Activated CD4-positive, alpha-beta memory T cell treated with anti-CD3 and anti-CD28 coated beads for 36 hours (primary cell): ENCODE data around the gene RMND5B. TPM values are rescaled to one million over a fixed set of nuclear protein-coding genes. Genes with fewer than 3 reads are reported as not detected.
A peak's percentile ranks its signal among the peaks of the same experiment; 100 is the strongest.

Source experiments
- CTCF ChIA-PET: fragments of 350-600 bp; sonication (Branson Sonifier 250); formaldehyde crosslinking; loops from one replicate; lab custom pipeline; 2021; ENCODE audit warnings: antibody characterized with exemption, inconsistent platforms; lab: Charles Lee
- POLR2A ChIA-PET: fragments of 350-600 bp; sonication (Branson Sonifier 250); formaldehyde crosslinking; loops from one replicate; lab custom pipeline; 2021; ENCODE audit warnings: antibody characterized with exemption; lab: Charles Lee
- DNase-seq: peaks from one replicate; pipeline ENCODE4 v3.0.0-alpha.2; 2020
- H3K27ac Mint-ChIP-seq: one replicate; pipeline ENCODE4 v1.8.0; 2021; ENCODE audit warnings: mixed read lengths
- H3K27me3 Mint-ChIP-seq: one replicate; pipeline ENCODE4 v1.8.0; 2021; ENCODE audit warnings: mixed read lengths
- H3K36me3 Mint-ChIP-seq: one replicate; pipeline ENCODE4 v1.8.0; 2021; ENCODE audit warnings: mixed read lengths
- H3K4me1 Mint-ChIP-seq: one replicate; pipeline ENCODE4 v1.8.0; 2021; ENCODE audit warnings: low read depth, mixed read lengths
- H3K4me3 Mint-ChIP-seq: one replicate; pipeline ENCODE4 v1.8.0; 2021; ENCODE audit warnings: mild to moderate bottlenecking, mixed read lengths
- H3K9me3 Mint-ChIP-seq: one replicate; pipeline ENCODE4 v1.8.0; 2021; ENCODE audit warnings: mixed read lengths
- intact Hi-C: fragments of 100-400 bp; cut with micrococcal nuclease; formaldehyde crosslinking; loops from one replicate; pipeline ENCODE4 v1.15.1; 2023
- total RNA-seq, 2 experiments: library from RNA; stranded (reverse); gene quantifications; one replicate each; pipeline ENCODE4 v1.2.3, GENCODE V29; 2021

Gene RMND5B
- total RNA-seq, 2 experiments from 2014 or later = 32.0 to 34.9 TPM

DNA sequence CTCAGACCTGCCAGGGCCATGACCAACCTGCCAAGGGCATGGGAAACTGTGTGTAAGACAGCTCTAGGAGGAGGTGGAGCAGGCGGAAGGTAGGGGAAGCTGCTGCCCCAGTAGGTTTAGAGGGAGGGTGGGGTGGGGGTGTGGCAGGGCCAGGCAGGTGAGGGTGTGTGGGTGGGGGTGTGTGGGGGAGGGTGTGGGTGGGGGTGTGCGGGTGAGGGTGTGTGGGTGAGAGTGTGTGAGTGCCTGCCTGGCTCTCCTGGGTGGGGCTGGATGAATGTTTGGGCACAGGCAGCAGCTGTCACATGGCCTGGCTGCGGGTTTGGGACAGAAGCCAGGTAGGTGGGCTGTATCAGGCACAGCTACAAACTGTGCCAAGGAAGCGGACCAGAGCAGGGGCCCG is 26.3 kb upstream of the RMND5B start:
- DNase-seq = no peak
- H3K4me3 Mint-ChIP-seq = no peak overlapping the region
- H3K27me3 Mint-ChIP-seq = no peaks in the 10 kb centered on the region
- ChIA-PET CTCF (interaction anchor here (2.2 kb wide), 1 partner anchor 16 kb away, joined by 4 read pairs; no protein-coding TSS in a partner anchor), POLR2A (no interaction called here)
- intact Hi-C loops = no loop called here
- no peaks in the 10 kb centered on the region for H3K9me3 Mint-ChIP-seq
- H3K36me3 Mint-ChIP-seq = no peaks in the 10 kb centered on the region
- H3K27ac Mint-ChIP-seq = no peak overlapping the region
- H3K4me1 Mint-ChIP-seq = no peaks in the 10 kb centered on the region

DNA sequence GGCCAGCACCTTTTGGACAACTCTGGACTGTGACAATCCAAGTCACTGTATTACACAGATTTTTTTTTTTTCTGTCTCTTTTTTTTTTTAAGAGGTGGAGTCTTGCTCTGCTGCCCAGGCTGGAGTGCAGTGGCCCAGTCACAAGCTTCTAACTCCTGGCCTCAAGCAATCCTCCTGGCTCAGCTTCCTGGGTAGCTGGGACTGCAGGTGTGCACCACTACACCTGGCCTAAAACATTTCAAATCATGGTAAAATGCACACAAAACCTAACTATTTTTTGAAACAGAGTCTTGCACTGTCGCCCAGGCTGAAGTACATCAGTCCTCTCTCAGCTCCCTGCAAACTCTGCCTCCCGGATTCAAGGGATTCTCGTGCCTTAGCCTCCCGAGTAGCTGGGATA is 24.7 kb upstream of the RMND5B start:
- H3K27ac Mint-ChIP-seq = no peak overlapping the region
- no peaks in the 10 kb centered on the region for H3K36me3 Mint-ChIP-seq
- H3K4me1 Mint-ChIP-seq = no peaks in the 10 kb centered on the region
- H3K9me3 Mint-ChIP-seq = no peaks in the 10 kb centered on the region
- ChIA-PET CTCF (interaction anchor here (1.2 to 1.6 kb wide), 2 partner anchors 15 to 31 kb away, joined by 4 to 5 read pairs; no protein-coding TSS in a partner anchor), POLR2A (interaction anchor here (0.6 kb wide), 1 partner anchor 647 kb away, joined by 3 read pairs; no protein-coding TSS in a partner anchor)
- no peak for DNase-seq
- no peaks in the 10 kb centered on the region for H3K27me3 Mint-ChIP-seq
- intact Hi-C loops = no loop called here
- H3K4me3 Mint-ChIP-seq = no peak overlapping the region

DNA sequence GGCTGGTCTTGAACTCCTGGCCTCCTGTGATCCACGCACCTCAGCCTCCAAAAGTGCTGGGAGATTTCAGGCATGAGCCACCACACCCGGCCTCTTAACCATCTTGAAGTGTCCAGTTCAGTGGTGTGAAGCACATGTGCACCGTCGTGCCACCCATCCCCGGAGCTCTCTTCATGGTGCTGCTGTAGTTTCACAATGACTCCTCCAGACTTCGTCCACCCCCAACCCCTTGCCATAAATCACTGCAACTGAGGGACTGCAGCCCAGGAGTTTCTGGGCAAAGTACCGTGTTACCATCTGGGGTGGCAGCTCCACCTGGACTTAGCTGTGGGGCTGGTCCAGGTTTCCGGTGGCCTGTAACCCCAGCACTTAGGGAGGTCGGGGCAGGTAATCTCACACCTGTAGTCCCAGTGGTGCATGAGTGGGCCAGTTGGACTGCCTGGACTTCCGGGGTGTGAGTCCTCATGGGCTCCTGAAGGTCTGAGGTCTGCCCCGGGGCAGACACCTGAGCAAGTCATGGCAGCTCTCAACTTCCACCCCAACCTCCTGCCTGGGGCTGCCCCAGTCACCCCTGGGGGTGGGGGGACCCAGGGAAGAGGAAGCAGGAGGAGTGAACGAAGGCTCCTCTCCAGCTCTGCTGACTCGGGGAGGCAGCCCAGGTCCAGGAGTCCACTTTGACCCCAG is 24.1 kb upstream of the RMND5B start:
- Mint-ChIP-seq H3K27me3 (no peaks in the 10 kb centered on the region), H3K27ac (no peak overlapping the region), H3K36me3 (no peaks in the 10 kb centered on the region), H3K4me1 (no peaks in the 10 kb centered on the region), H3K9me3 (no peaks in the 10 kb centered on the region), H3K4me3 (no peak overlapping the region)
- CTCF ChIA-PET = interaction anchor here (1.0 to 1.8 kb wide), 4 partner anchors 14 to 40 kb away, joined by 4 to 7 read pairs (median 4); no protein-coding TSS in a partner anchor
- no peak for DNase-seq
- POLR2A ChIA-PET = interaction anchor here (0.6 kb wide), 1 partner anchor 647 kb away, joined by 3 read pairs; no protein-coding TSS in a partner anchor
- intact Hi-C loops = no loop called here

DNA sequence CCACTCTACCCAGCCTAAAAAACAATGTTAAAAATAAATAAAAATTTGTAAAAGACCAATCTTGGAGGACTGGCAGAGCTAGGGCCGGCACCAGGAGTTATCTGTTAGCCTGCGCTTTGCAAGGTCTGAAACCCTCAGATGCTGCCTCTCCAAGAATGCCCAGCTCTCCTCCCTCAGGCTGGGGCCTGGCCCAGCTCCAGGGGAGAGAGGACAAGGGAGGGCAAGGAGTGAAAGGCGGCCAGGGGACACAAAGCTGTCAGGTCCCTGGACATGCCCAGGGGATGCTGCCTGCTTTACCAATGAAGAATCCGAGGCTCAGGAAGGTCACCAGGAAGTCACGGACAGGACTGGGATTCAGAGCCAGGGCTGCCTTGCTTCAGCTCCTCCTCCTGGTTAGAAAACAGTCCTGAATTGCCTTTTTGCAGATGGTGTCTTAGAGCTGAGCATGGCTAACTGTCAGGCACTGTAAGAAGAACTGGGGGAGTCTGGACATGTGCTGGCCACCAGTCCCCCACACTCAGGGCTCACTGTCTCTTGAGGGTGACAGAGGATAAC is 23.0 kb upstream of the RMND5B start:
- intact Hi-C loops = no loop called here
- Mint-ChIP-seq H3K4me1 (peaks cover 2% of the 10 kb centered on the region), H3K27me3 (no peaks in the 10 kb centered on the region), H3K27ac (no peak overlapping the region), H3K9me3 (peaks cover 3% of the 10 kb centered on the region), H3K4me3 (no peak overlapping the region), H3K36me3 (no peaks in the 10 kb centered on the region)
- DNase-seq = no peak
- POLR2A ChIA-PET = no interaction called here
- CTCF ChIA-PET = interaction anchor here (1.1 to 1.8 kb wide), 2 partner anchors 13 to 31 kb away, joined by 5 to 7 read pairs; no protein-coding TSS in a partner anchor

DNA sequence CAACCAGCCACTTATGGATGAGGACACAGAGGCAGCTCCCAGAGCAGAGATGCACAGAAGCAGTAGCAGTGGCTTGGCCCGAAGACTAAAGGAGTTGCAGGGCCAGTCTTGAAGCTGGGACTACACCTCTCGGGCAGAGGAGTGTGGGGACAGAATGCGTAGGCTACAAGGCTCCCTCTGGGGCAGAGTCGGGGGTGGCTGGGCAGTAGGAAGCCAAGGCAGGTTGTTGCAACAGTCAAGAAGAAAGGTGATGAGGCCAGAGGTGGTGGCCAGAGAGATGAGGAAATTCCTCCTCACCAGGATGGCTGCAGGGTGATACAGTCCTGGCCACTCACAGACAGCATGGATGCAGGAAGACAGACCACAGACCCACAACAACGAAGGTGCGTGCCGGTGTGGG is 22.4 kb upstream of the RMND5B start:
- POLR2A ChIA-PET = no interaction called here
- Mint-ChIP-seq H3K4me3 (no peak overlapping the region), H3K36me3 (no peaks in the 10 kb centered on the region), H3K4me1 (peaks cover 4% of the 10 kb centered on the region), H3K9me3 (peaks cover 4% of the 10 kb centered on the region), H3K27me3 (no peaks in the 10 kb centered on the region), H3K27ac (no peak overlapping the region)
- CTCF ChIA-PET = interaction anchor here (1.1 to 1.8 kb wide), 2 partner anchors 12 to 32 kb away, joined by 5 to 7 read pairs; no protein-coding TSS in a partner anchor
- DNase-seq = no peak
- intact Hi-C loops = no loop called here

DNA sequence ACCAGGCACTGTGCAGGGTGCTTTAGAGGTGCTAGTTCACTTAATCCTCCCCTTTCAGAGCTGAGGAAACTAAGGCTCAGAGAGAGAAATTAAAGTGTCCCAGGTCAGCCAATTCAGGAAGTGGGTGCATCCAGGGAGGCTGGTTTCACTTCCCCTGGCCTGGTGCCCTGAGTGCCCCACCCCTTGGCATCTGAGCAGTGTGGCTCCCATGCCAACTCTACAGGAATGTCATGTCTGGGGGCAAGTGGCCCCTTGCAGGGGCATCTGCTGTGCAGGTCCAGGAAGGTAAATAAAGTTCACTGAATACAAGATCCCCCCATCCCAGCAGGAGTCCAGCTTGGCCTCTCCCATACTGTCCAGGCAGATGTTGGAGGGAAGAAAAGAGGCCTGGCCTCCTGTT is 21.8 kb upstream of the RMND5B start:
- Mint-ChIP-seq H3K36me3 (no peaks in the 10 kb centered on the region), H3K27ac (no peak overlapping the region), H3K9me3 (peaks cover 4% of the 10 kb centered on the region), H3K4me1 (peaks cover 4% of the 10 kb centered on the region), H3K27me3 (no peaks in the 10 kb centered on the region), H3K4me3 (no peak overlapping the region)
- no peak for DNase-seq
- intact Hi-C loops = no loop called here
- CTCF ChIA-PET = no interaction called here
- POLR2A ChIA-PET = no interaction called here

DNA sequence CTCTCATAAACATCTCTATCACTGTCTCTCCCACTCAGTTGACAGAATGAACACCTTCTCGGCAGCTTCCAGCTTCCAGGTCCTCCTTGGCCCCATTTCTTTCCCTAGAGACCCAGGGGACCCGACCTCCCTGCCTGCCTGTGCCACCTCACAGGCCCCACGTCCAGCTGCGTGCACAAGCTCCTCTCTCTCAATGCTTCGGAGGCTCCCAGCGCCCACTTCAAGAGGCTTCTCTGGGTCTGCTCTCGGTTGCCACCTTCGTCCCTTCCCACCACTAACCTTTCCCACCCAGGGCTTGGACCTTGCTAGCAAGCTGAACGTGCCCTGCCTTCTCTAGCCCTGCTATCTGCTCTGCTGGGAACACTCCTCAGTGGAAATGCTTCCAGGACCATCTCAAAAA is 20.3 kb upstream of the RMND5B start:
- ChIA-PET CTCF (interaction anchor here (1.4 to 1.6 kb wide), 2 partner anchors 10 to 35 kb away, joined by 4 to 8 read pairs; no protein-coding TSS in a partner anchor), POLR2A (no interaction called here)
- no peak for DNase-seq
- Mint-ChIP-seq H3K27me3 (peaks cover 3% of the 10 kb centered on the region), H3K36me3 (no peaks in the 10 kb centered on the region), H3K4me3 (no peak overlapping the region), H3K9me3 (peaks cover 4% of the 10 kb centered on the region), H3K4me1 (peaks cover 18% of the 10 kb centered on the region), H3K27ac (no peak overlapping the region)
- intact Hi-C loops = no loop called here

DNA sequence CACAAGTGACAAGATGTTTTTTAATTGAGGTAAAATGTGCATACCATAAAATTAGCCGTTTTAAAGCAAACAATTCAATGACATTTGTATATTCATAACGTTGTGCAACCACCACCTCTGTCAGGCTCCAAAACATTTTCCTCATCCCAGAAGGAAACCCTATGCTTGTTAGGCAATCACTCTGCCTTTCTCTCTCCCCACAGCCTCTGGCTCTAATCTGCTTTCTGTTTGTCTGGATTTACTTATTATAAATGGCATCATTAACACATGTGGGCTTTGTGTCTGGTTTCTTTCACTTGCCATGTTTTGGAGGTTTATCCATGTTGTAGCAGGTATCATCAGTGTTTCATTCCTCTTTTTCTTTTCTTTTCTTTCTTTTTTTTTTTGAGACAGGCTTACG is 18.9 kb upstream of the RMND5B start:
- Mint-ChIP-seq H3K36me3 (peaks cover under 1% of the 10 kb centered on the region), H3K9me3 (peaks cover 4% of the 10 kb centered on the region), H3K4me1 (peaks cover 30% of the 10 kb centered on the region), H3K27me3 (peaks cover 3% of the 10 kb centered on the region), H3K4me3 (no peak overlapping the region), H3K27ac (no peak overlapping the region)
- POLR2A ChIA-PET = no interaction called here
- intact Hi-C loops = no loop called here
- no peak for DNase-seq
- CTCF ChIA-PET = no interaction called here

DNA sequence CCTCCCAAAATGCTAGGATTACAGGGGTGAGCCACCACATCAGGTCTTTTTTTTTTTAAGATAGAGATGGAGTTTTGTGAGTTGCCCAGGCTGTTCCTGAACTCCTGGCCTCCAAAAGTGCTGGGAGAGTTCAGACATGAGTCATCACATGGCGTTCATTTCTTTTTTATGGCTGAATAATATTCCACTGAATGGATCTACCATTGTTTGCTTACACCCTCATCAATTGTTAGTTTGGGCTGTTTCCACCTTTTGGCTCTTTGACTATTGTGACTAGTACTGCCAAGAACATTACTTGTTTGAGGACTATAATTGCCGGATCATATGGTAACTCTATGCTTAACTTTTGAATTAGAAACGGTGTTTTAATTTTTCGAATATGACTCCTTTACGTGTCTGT is 18.3 kb upstream of the RMND5B start:
- ChIA-PET CTCF (interaction anchor here (0.8 kb wide), 1 partner anchor 1295 kb away, joined by 3 read pairs; no protein-coding TSS in a partner anchor), POLR2A (no interaction called here)
- peaks cover 34% of the 10 kb centered on the region for H3K4me1 Mint-ChIP-seq
- peaks cover 2% of the 10 kb centered on the region for H3K36me3 Mint-ChIP-seq
- H3K9me3 Mint-ChIP-seq = peaks cover 4% of the 10 kb centered on the region
- DNase-seq = no peak
- H3K27ac Mint-ChIP-seq = no peak overlapping the region
- peaks cover 3% of the 10 kb centered on the region for H3K27me3 Mint-ChIP-seq
- H3K4me3 Mint-ChIP-seq = peak overlapping the region; percentile 68
- intact Hi-C loops = no loop called here

DNA sequence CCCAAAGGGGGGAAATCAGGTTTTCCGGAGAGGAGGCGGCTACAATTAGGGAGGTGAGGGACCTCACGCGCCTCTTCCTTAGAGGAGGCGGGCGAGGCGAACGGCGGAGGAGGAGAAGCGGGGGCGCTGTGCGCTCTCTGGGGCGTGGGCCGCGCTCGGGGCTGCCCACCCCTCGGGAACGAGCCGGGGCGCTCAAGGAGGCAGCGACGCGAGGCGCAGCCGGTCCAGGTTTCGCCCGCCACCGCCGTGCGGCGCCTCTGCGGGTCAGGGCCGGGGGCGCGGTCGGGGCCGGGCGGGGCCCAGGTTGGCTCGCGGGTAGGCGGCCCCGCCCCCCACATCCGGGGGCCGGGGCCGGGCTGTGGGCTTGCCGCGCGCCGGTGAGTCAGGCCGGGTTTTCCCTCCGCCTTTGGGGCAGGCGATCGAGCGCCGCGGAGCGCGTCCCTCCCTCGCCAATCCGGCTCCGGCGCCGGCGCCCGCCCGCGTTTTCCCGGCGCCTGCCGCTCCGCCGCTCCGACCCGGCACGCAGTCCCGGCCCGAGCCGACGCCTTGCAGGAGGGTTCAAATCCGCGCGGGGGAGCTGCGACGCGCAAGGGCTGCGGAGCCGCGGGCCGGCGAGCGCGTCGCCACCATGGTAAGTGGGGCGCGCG is 17.6 kb upstream of the RMND5B start, which contains the start of gene N4BP3:
N4BP3 (plus strand) TSS at position 392 of the 647 bp plus-strand sequence. CDS start 6,052 bp downstream, outside the sequence.
- POLR2A ChIA-PET = interaction anchor here (0.7 kb wide), 1 partner anchor 18 kb away, joined by 3 read pairs; the partner anchor contains the start of gene RMND5B
- CTCF ChIA-PET = interaction anchor here (0.8 kb wide), 1 partner anchor 1296 kb away, joined by 3 read pairs; no protein-coding TSS in a partner anchor
- peaks cover 4% of the 10 kb centered on the region for H3K9me3 Mint-ChIP-seq
- peaks cover 3% of the 10 kb centered on the region for H3K27me3 Mint-ChIP-seq
- H3K4me1 Mint-ChIP-seq = peaks cover 34% of the 10 kb centered on the region
- peak within 1 kb of the TSS; percentile 89 for H3K4me3 Mint-ChIP-seq
- peak within 1 kb of the TSS; percentile 61 for H3K27ac Mint-ChIP-seq
- DNase-seq = peak; percentile 90
- intact Hi-C loops = no loop called here
- peaks cover 2% of the 10 kb centered on the region for H3K36me3 Mint-ChIP-seq

DNA sequence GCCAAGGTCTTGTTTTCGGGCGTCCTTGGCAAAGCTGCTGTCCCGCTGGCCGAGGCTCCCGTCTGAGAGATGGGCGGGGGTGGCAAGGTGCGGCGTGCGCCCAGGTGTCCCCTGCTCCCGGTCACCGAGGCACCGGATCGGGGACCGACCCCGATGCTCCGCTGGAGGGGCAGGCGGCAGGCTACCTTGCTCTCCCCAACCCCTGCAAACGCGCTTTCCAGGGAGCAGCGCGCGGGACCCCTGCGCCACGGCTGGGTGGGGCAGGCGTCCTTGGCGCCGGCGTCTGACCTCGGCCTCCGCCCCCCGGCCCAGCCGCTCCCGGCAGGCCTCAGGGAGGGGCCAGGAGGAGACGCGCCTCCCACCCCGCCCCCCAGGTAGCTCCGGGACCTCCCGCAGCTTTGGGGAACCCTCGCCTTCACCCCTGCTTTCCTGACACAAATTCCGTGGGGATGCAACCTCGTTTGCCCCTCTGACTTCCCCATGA is 16.9 kb upstream of the RMND5B start:
- DNase-seq = peak; percentile 30
- H3K36me3 Mint-ChIP-seq = peaks cover 2% of the 10 kb centered on the region
- peaks cover 3% of the 10 kb centered on the region for H3K27me3 Mint-ChIP-seq
- ChIA-PET POLR2A (interaction anchor here (0.6 to 0.7 kb wide), 2 partner anchors 17 to 93 kb away, joined by 3 read pairs; partner anchors contain the start of gene RMND5B), CTCF (no interaction called here)
- H3K4me3 Mint-ChIP-seq = peak overlapping the region; percentile 89
- H3K9me3 Mint-ChIP-seq = peaks cover 4% of the 10 kb centered on the region
- peaks cover 34% of the 10 kb centered on the region for H3K4me1 Mint-ChIP-seq
- H3K27ac Mint-ChIP-seq = no peak overlapping the region
- intact Hi-C loops = no loop called here
